Measurements from ENCODE around the gene FRAS1. TPM values are rescaled to one million over a fixed set of nuclear protein-coding genes. Genes with fewer than 3 reads are reported as not detected.
"Not testable (repeated sequence)": the region's sequence is repeated elsewhere in the genome, so short reads cannot be mapped to it uniquely, and the experiment has no call there.

FRAS1 gene
- total RNA-seq, 1 donor from 2014 or later, result 28.4 TPM

- H3K36me3 ChIP-seq (ENCODE audit: control insufficient read depth, insufficient read depth, low read length), result peaks cover 1% of the 10 kb centered on the region
- DNase-seq (ENCODE audit: low read depth), result no peak
- no peak overlapping the region for H3K4me3 ChIP-seq (ENCODE audit: low read depth, low read length)
- H3K27me3 ChIP-seq (ENCODE audit: control insufficient read depth, insufficient read depth, low read length), result no peaks in the 10 kb centered on the region
- no peak for TF ChIP-seq CTCF (IDR thresholded peaks at IDR 0.05; ENCODE audit: insufficient read depth, low read length, poor library complexity, severe bottlenecking)
Observed at GRCh38 chr4:78482281-78482680, 425.2 kb downstream of the FRAS1 start.

GRCh38 chr4:78483811-78484210, 426.7 kb downstream of the FRAS1 start:
- Histone ChIP-seq H3K4me3 (ENCODE audit: low read depth, low read length) (no peak overlapping the region), H3K27me3 (ENCODE audit: control insufficient read depth, insufficient read depth, low read length) (no peaks in the 10 kb centered on the region), H3K36me3 (ENCODE audit: control insufficient read depth, insufficient read depth, low read length) (peaks cover 1% of the 10 kb centered on the region)
- no peak for DNase-seq (ENCODE audit: low read depth)
- no peak for TF ChIP-seq CTCF (IDR thresholded peaks at IDR 0.05; ENCODE audit: insufficient read depth, low read length, poor library complexity, severe bottlenecking)

- DNase-seq (ENCODE audit: low read depth), result no peak
- H3K36me3 ChIP-seq (ENCODE audit: control insufficient read depth, insufficient read depth, low read length), result no peaks in the 10 kb centered on the region
- no peaks in the 10 kb centered on the region for H3K27me3 ChIP-seq (ENCODE audit: control insufficient read depth, insufficient read depth, low read length)
- no peak overlapping the region for H3K4me3 ChIP-seq (ENCODE audit: low read depth, low read length)
- TF ChIP-seq CTCF (IDR thresholded peaks at IDR 0.05; ENCODE audit: insufficient read depth, low read length, poor library complexity, severe bottlenecking), result no peak
Observed at GRCh38 chr4:78484574-78484973, 427.5 kb downstream of the FRAS1 start.

GRCh38 chr4:78493731-78494130, 436.6 kb downstream of the FRAS1 start:
- TF ChIP-seq CTCF (IDR thresholded peaks at IDR 0.05; ENCODE audit: insufficient read depth, low read length, poor library complexity, severe bottlenecking), result no peak
- H3K36me3 ChIP-seq (ENCODE audit: control insufficient read depth, insufficient read depth, low read length), result no peaks in the 10 kb centered on the region

GRCh38 chr4:78496021-78496643, 439.0 kb downstream of the FRAS1 start:
- Histone ChIP-seq H3K36me3 (ENCODE audit: control insufficient read depth, insufficient read depth, low read length) (no peaks in the 10 kb centered on the region), H3K27me3 (ENCODE audit: control insufficient read depth, insufficient read depth, low read length) (no peaks in the 10 kb centered on the region), H3K4me3 (ENCODE audit: low read depth, low read length) (no peak overlapping the region)
- TF ChIP-seq CTCF (IDR thresholded peaks at IDR 0.05; ENCODE audit: insufficient read depth, low read length, poor library complexity, severe bottlenecking), result no peak
- no peak for DNase-seq (ENCODE audit: low read depth)

More at GRCh38 chr4:78493731-78494130, 436.6 kb downstream of the FRAS1 start:
- Histone ChIP-seq H3K4me3 (ENCODE audit: low read depth, low read length) (no peak overlapping the region), H3K27me3 (ENCODE audit: control insufficient read depth, insufficient read depth, low read length) (no peaks in the 10 kb centered on the region)
- no peak for DNase-seq (ENCODE audit: low read depth)

- DNase-seq (ENCODE audit: low read depth); H3K4me3 ChIP-seq (ENCODE audit: low read depth, low read length); H3K27me3 ChIP-seq (ENCODE audit: control insufficient read depth, insufficient read depth, low read length); H3K36me3 ChIP-seq (ENCODE audit: control insufficient read depth, insufficient read depth, low read length): not testable (repeated sequence)
Observed at GRCh38 chr4:78506260-78506659, 449.1 kb downstream of the FRAS1 start.
